Stimulated activated CD8-positive, alpha-beta memory T cell treated with anti-CD3 and anti-CD28 coated beads, Interleukin-4, amount 100 ng/mL, for 1 hour (primary cell): Measurements from ENCODE around the gene SLC26A11.

ENCODE experiments used
- DNase-seq, 2 donors: peaks; one replicate each; pipeline ENCODE4 v3.0.0-alpha.2; 2020; ENCODE audit warnings: low read depth in 2 of 2, low spot score in 1 of 2

SLC26A11 gene

GRCh38 chr17:80217703-80218362, 2.4 kb upstream of the SLC26A11 start:
- DNase-seq, result no peak

DNA sequence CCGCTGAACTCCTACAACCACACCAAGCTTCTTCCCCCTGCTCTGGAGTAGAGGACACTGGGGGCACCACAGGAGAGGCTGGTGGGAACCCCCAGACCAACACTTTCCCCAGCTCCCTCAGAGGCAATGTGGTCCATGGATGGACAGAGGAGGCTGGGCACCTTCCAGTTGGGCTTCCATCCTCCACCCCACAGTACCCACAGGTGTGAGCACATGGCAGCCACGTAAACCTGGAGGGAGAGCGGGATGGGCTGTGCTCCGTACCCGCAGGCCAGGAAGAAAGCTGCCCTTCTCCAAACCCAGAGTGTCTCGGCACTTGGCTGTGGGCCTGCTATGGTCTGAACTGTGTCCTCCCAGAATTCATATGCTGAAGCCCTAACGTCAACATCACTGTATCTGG, 1.8 kb upstream of the SLC26A11 start:
- no peak for DNase-seq

DNA sequence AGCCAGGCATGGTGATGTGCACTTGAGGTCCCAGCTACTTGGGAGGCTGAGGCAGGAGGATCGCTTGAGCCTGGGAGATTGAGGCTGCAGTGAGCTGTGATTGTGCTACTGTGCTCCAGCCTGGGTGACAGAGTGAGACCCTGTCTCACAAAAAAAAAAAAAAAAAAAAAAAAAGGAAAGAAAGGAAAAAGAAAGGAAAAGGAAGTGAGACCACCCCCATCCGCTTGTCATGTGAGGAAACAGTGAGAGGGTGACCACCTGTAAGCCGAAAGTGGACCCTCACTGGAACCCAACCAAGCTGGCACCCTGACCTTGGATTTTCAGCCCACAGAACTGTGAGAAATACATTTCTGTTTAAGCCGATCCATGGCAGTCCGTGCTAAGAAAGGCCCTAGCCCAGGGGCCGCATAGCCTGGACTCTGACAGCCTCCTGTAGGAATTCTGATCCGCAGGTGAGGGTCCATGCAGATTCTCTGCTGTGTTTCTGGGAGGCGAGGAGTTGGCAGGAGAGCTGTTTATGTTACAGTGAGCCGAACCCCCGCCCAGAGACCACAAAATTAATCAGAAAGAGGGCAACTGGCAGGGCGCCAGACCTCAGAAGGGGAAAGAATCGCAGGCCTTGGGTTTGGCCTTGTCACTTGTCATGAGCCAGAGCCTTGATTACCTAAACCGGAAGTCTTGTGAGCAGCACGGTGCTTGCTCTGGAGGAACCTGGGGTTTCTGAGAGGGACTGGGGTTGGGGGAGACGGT, 1.0 kb upstream of the SLC26A11 start:
- DNase-seq, result peak; percentile 91 to 95

GRCh38 chr17:80219763-80220053, 519 bp upstream of the SLC26A11 start:
- DNase-seq, result no peak

GRCh38 chr17:80220736-80221215, 549 bp downstream of the SLC26A11 start:
- DNase-seq, result no peak

- DNase-seq, result no peak
Observed at GRCh38 chr17:80221351-80222105, 1.3 kb downstream of the SLC26A11 start.

DNA sequence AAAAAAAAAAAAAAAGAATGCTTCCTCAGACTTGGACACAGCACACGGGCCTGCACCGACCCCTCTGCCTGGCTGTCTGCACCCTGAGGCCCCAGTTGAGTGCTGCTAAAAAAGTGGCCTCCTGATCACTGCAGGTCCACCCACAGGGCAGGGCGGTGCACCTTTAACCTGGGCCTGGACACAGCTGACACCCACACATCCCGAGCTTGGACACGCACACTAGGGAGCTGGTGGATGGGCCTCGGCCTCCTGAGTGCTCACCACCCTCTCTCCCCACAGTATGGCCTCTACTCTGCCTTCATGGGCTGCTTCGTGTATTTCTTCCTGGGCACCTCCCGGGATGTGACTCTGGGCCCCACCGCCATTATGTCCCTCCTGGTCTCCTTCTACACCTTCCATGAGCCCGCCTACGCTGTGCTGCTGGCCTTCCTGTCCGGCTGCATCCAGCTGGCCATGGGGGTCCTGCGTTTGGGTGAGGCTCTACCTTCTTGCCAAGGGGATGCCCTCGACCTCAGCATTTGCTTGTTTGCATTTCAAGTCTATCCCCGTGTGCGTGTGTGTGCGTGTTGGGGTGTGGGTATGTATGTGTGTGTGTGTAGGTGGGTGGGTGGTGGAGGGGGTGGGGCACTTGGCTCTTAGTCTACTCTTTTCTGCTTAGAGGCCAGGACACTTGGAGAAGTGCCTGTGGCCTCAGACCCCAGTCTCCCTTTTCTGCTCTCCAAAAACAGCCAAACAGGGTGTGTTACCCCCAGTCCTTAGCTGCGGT, 2.3 kb downstream of the SLC26A11 start:
- DNase-seq, result no peak

GRCh38 chr17:80223142-80223815, 3.1 kb downstream of the SLC26A11 start:
- DNase-seq, result no peak

- no peak for DNase-seq
Observed at GRCh38 chr17:80223838-80224497, 3.7 kb downstream of the SLC26A11 start.

DNA sequence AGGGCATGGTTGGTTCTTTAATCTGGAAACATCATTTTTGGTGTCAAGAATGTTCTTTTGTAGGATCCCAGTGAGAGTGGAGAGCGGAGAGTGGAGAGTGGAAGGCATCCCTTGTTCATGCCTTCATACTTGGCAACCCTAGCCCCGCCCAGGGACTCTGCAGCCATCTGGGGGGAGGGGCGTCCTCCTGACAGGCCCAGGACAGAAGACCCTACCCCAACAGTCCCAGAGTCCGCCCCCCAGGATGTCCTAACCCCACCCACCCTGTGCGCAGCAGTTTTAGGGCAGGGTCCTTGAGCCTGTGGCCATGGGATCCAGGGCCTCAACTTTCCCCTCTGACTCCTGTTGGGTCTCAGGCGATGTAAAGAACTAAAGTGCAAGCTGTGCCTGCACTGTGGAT, 4.5 kb downstream of the SLC26A11 start:
- DNase-seq, result no peak

GRCh38 chr17:80225230-80225629, 5.0 kb downstream of the SLC26A11 start:
- DNase-seq, result no peak

GRCh38 chr17:80227156-80227555, 6.9 kb downstream of the SLC26A11 start:
- DNase-seq, result no peak

- DNase-seq, result no peak
Observed at GRCh38 chr17:80227666-80228065, 7.4 kb downstream of the SLC26A11 start.

DNA sequence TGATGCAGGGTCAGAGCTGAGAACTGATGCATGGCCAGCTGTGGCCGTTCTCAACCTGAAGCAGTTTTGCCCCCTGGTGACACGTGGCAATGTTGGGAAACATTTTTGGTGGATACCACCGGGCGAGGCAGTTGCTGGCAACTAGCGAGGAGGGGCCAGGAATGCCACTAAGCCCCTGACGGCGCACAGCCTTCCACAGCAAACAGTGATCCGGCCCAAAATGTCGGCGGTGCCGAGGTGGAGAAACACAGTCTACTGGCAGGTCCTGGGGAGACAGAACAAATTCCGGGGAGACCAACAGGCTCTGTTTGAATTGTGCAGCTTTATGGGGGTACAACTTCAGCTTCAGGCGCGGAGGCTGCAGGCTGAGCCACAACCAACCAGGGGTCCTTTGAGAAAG, 8.2 kb downstream of the SLC26A11 start:
- DNase-seq, result no peak

- DNase-seq, result no peak
Observed at GRCh38 chr17:80229011-80229410, 8.8 kb downstream of the SLC26A11 start.

DNA sequence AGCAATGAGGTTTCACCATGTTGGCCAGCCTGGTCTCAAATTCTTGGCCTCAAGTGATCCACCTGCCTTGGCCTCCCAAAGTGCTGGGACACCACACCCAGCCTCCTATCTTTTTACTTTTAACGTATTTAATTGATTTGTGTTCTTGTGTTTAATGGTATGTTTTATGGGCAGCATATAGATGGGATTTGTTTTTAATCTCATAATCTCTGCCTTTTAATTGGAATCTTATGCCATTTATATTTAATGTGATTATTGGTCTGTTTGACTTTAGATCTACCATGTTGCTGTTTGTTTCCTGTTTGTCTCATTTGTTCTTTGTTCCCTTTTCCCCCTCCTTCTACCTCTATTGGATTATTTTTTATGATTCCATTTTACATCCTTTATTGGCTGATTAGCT, 12.2 kb downstream of the SLC26A11 start:
- DNase-seq, result no peak

DNA sequence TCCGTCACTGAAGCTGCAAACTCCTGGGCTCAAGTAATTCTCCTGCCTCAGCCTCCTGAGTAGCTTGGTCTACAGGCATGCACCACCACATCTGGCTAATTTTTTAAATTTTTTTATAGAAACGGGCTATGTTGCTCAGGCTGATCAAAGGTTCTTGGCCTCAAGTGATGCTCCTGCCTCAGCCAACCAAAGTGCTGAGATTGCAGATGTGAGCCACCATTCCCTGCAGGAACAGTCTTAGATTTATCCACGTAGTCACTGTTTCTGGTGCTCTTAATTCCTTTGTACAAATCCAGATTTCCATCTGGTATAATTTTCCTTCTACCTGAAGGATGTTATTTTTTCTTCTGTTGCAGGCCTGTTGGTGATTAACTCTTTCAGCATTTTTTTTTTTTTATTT, 13.0 kb downstream of the SLC26A11 start:
- no peak for DNase-seq

DNA sequence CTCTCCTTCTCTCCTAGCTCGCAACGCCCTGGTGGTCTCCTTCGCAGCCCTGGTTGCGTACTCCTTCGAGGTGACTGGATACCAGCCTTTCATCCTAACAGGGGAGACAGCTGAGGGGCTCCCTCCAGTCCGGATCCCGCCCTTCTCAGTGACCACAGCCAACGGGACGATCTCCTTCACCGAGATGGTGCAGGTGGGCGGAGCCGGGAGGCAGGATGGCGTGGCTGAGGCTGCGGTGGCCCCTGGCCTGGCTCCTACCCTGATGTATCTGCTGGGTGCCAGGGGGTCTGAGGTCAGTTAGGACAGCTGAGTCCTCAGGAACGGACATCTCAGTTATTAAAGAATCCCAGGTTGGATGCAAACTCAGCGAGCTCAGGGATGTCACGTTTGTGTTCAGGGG, 16.7 kb downstream of the SLC26A11 start:
- DNase-seq, result no peak

DNA sequence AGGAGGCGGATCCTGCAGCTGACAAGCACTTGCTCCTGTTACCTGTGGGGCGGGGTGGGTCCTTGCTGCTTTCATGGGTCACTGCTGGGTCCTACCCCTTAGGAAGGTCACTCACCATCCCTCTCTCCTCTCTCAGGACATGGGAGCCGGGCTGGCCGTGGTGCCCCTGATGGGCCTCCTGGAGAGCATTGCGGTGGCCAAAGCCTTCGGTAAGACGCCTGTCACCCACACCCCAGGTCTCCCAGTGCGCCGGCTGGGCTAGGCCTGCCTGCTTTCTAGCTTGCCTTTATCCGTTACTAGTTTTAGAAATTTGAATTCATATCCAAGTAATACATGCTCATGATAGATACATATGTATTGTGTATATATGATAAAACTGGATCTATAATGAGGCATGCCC, 17.2 kb downstream of the SLC26A11 start:
- no peak for DNase-seq

- no peak for DNase-seq
Observed at GRCh38 chr17:80242505-80242904, 22.3 kb downstream of the SLC26A11 start.
